ENCODE results near the gene SPAG6.

DNA sequence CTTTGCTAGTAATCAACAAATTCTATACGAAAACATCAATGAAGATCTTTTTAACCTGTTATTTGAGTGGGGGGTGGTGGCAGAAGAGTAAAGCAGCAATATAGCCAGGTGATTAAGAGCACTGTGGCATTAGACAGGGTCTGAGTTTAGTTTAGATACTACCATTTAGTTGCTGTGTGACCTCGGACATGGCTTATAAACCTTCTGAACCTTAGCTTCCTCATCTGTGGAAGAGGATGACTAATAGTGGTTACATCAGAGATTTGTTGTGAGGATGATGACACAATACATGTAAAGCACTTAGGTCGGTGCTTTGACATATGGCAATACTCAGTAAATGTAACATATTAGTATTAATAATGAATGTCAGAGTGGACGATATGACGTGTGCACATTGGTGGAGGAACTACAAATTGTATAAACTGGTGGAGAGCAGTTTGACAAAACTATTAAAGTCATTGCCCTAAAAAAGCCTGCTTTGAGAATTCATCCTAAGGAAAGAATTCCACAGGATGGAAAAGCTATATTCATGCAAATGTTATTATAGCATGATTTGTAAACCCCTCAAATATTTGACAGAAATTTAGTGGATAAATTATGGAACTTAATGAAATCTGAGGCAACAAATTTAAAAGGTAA, 24.3 kb downstream of the SPAG6 start:
- TF ChIP-seq ASH2L (IDR thresholded peaks at IDR 0.05; ENCODE audit: low read length) (no peak), RAD21 (IDR thresholded peaks at IDR 0.05 in 1 of 2, conservative IDR thresholded peaks at IDR 0.05 in 1 of 2; ENCODE audit: low read depth in 2 of 2, low read length in 2 of 2) (no peak), CTCF (IDR thresholded peaks at IDR 0.05; ENCODE audit: control extremely low read depth in 1 of 3, insufficient read depth in 1 of 3, low read depth in 1 of 3, low read length in 3 of 3) (no peak), CEBPB (IDR thresholded peaks at IDR 0.05; ENCODE audit: low read depth, low read length) (no peak), TBP (IDR thresholded peaks at IDR 0.05; ENCODE audit: low read depth, low read length) (no peak), GABPA (IDR thresholded peaks at IDR 0.05; ENCODE audit: borderline replicate concordance, insufficient read depth, low read length) (no peak), BRCA1 (IDR thresholded peaks at IDR 0.05; ENCODE audit: low read depth, low read length) (no peak), MAX (IDR thresholded peaks at IDR 0.05) (no peak), ZNF274 (IDR thresholded peaks at IDR 0.05; ENCODE audit: borderline replicate concordance, extremely low read depth, low read length) (no peak)

Measured in H1 (cell line).